VCaP (cell line): ENCODE measurements around the gene FGB.

ENCODE experiments used
- H3K27ac ChIP-seq: fragments of 450-650 bp; 2 replicates; pipeline ENCODE4 v1.5.1; 2017
- CTCF ChIP-seq: fragments of 450-650 bp; conservative IDR thresholded peaks from 2 replicates; pipeline ENCODE4 v1.5.1; 2017; ENCODE audit warnings: mild to moderate bottlenecking, moderate library complexity

FGB gene

GRCh38 chr4:154579927-154580326 is 17.1 kb downstream of the FGB start:
- TF ChIP-seq CTCF, result no peak
- H3K27ac ChIP-seq, result no peak overlapping the region

GRCh38 chr4:154582723-154583122 is 19.9 kb downstream of the FGB start:
- no peak overlapping the region for H3K27ac ChIP-seq

GRCh38 chr4:154583230-154583629 is 20.4 kb downstream of the FGB start:
- TF ChIP-seq CTCF, result no peak

More at GRCh38 chr4:154582723-154583122, 19.9 kb downstream of the FGB start:
- no peak for TF ChIP-seq CTCF

GRCh38 chr4:154583677-154584076 is 20.9 kb downstream of the FGB start:
- H3K27ac ChIP-seq, result no peak overlapping the region

More at GRCh38 chr4:154583230-154583629, 20.4 kb downstream of the FGB start:
- no peak overlapping the region for H3K27ac ChIP-seq

DNA sequence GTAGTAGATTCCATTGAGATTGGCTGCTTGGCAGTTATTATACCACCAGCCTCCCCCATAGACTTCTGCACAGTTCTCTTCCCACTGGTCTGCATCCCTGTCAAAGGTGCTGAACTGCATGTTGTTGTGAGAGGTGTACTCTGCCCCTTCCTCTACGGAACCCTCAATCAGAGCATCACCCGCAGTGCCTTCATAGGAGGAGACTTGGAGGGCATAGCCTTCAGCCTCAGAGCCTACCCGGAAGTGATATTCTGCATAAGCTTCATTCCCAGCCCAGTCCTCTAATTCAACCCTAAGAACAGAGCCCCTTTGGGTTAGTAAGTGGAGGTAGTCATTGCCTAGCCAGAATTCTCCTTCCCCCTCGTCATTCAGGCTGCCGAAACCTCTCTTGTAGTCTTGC is 21.4 kb downstream of the FGB start:
- no peak for TF ChIP-seq CTCF
- H3K27ac ChIP-seq, result no peak overlapping the region

More at GRCh38 chr4:154583677-154584076, 20.9 kb downstream of the FGB start:
- TF ChIP-seq CTCF, result no peak

- TF ChIP-seq CTCF, result no peak
- no peak overlapping the region for H3K27ac ChIP-seq
Observed at GRCh38 chr4:154585369-154586018, 22.7 kb downstream of the FGB start.

DNA sequence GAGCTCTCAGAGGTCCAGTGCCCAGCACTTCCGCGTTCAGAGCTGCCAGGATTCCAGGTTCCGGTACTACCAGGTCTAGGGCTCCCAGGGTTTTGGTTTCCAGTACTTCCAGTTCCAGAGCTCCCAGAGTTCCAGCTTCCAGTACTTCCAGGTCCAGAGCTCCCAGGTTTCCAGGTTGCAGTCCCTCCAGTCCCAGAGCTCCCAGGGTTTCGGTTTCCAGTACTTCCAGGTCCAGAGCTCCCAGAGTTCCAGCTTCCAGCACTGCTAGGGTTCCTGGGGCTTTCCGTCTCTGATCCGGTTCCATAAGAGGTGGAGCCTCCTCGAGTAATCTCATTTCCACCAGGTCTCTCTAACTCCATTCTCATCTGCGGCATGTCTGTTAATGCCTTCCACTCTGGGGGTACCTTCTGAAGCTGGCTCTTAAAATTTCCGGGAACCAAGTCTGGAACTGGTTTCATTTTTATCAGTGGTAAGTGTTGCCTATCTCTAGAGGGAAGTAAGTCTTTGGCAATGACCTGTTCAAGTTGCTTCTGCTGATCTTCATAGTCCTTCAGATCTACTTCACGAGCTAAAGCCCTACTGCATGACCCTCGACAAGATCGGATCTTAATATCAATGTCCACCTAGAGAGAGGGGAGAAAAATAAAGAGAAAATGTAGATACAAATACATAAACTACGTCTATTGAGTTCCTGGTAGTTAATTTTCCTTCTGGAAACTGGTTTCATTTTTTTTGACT is 23.7 kb downstream of the FGB start:
- no peak overlapping the region for H3K27ac ChIP-seq
- TF ChIP-seq CTCF, result no peak
